Right atrium auricular region (tissue), 2 donors: ENCODE measurements around the gene SMAD2. TPM values are rescaled to one million over a fixed set of nuclear protein-coding genes. Genes with fewer than 3 reads are reported as not detected.
A peak's percentile ranks its signal among the peaks of the same experiment; 100 is the strongest.

Experiments
- DNase-seq: peaks from one replicate; pipeline ENCODE4 v3.0.0-alpha.2; 2019; ENCODE audit warnings: low spot score
- H3K27ac ChIP-seq, 2 donors: fragments of 200-600 bp; sonication (generic); 1 replicate in 1 of 2; 2 replicates in 1 of 2; pipeline ENCODE4 v1.5.1; 2016 to 2019
- H3K27me3 ChIP-seq, 2 donors: fragments of 200-600 bp; sonication (generic); one replicate each; pipeline versions ENCODE4 v1.5.1 to v1.6.0; 2017 to 2019
- H3K36me3 ChIP-seq: fragments of 200-600 bp; sonication (generic); one replicate; pipeline ENCODE4 v1.5.1; 2016
- H3K4me1 ChIP-seq, 2 donors: fragments of 200-600 bp; sonication (generic); one replicate each; pipeline versions ENCODE4 v1.5.1 to v1.6.0; 2017 to 2019
- H3K4me3 ChIP-seq, 2 donors: fragments of 200-600 bp; sonication (generic); 1 replicate in 1 of 2; 2 replicates in 1 of 2; pipeline ENCODE4 v1.5.1; 2017 to 2019; ENCODE audit warnings: mild to moderate bottlenecking in 1 of 2, moderate library complexity in 1 of 2
- H3K9me3 ChIP-seq, 2 donors: fragments of 200-600 bp; sonication (generic); one replicate each; pipeline ENCODE4 v1.5.1; 2019
- CTCF ChIP-seq, 2 donors: fragments of 200-600 bp; sonication (generic); IDR thresholded peaks; one replicate each; pipeline ENCODE4 v1.5.1; 2019; ENCODE audit warnings: antibody characterized with exemption in 2 of 2
- total RNA-seq, 2 donors: library from RNA; depleted of rRNA; stranded (reverse); fragments of >200 nt; gene quantifications; one replicate each; pipeline ENCODE4 v1.1.0, GENCODE V29; 2016

Gene SMAD2
- total RNA-seq, 2 donors from 2014 or later, result 54.8 to 81.1 TPM

- peak overlapping the region; percentile 95 to 99 for H3K27ac ChIP-seq
- peak overlapping the region; percentile 82 to 92 for H3K4me3 ChIP-seq
- no peaks in the 10 kb centered on the region for H3K9me3 ChIP-seq
- no peaks in the 10 kb centered on the region for H3K36me3 ChIP-seq
- no peaks in the 10 kb centered on the region for H3K27me3 ChIP-seq
- TF ChIP-seq CTCF (IDR thresholded peaks at IDR 0.05), result no peak
- DNase-seq, result no peak
- H3K4me1 ChIP-seq, result peaks cover 0 to 31% of the 10 kb centered on the region in 2 donors
Observed at GRCh38 chr18:47931718-47932103, 1.3 kb upstream of the SMAD2 start.

GRCh38 chr18:47930931-47931717 is 665 bp upstream of the SMAD2 start:
- no peaks in the 10 kb centered on the region for H3K9me3 ChIP-seq
- H3K27me3 ChIP-seq, result no peaks in the 10 kb centered on the region
- peak overlapping the region; percentile 95 to 99 for H3K27ac ChIP-seq
- no peak for TF ChIP-seq CTCF (IDR thresholded peaks at IDR 0.05)
- DNase-seq, result peak; percentile 97
- peak overlapping the region; percentile 82 to 92 for H3K4me3 ChIP-seq
- no peaks in the 10 kb centered on the region for H3K36me3 ChIP-seq
- peaks cover 0 to 37% of the 10 kb centered on the region in 2 donors for H3K4me1 ChIP-seq

DNA sequence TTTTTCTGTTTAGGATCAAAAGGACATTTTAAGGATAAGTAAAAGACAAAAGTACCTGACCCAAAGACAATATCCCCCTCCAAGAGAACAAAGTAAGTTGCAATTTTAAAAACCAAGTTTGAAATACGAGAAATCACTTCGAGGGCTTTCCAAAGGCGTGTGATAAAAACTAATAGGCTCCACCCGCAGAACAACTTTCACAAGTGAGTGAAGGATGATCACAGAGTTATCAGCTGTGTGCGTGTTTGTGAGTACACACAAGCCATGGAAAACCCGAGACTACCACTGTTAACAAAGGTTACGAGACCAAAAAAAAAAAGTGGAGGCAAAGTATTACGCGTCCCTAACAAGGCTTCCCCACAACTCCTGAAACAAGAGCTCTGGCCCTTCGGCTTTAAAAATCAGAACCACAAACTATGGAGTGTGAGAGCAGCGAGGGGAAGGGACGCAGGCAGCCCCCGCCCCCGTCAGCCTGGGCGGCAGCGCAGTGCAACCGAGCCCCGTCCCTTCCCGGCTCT is 719 bp downstream of the SMAD2 start:
- TF ChIP-seq CTCF (IDR thresholded peaks at IDR 0.05), result no peak
- DNase-seq, result no peak

DNA sequence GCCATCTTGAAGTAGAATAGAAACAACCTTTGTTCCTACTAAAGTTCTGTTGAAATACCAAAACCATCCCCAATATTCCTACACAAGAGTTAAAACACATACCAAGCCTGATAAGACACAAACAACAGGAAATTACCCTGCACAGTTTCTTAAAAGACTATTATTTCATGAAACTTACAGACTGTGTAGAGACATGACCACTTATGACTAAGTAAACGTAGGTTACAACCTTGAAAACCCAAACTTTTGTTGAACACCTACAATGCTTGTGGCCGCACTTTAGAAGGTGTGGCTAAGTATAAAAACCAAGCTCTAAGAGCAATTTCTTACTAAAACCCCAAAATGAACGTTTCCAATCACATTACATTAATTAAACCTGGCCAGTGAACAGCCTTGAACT is 2.0 kb downstream of the SMAD2 start:
- Histone ChIP-seq H3K36me3 (no peaks in the 10 kb centered on the region), H3K4me3 (peak overlapping the region in 1 of 2 donors; percentile 82), H3K9me3 (no peaks in the 10 kb centered on the region), H3K4me1 (peaks cover 0 to 53% of the 10 kb centered on the region in 2 donors), H3K27me3 (no peaks in the 10 kb centered on the region), H3K27ac (peak overlapping the region; percentile 25 to 99)
- TF ChIP-seq CTCF (IDR thresholded peaks at IDR 0.05), result no peak
- no peak for DNase-seq

More for the DNA sequence above, 719 bp downstream of the SMAD2 start:
- H3K9me3 ChIP-seq, result no peaks in the 10 kb centered on the region
- H3K36me3 ChIP-seq, result no peaks in the 10 kb centered on the region
- H3K4me3 ChIP-seq, result peak overlapping the region; percentile 82 to 92
- peaks cover 0 to 48% of the 10 kb centered on the region in 2 donors for H3K4me1 ChIP-seq
- H3K27me3 ChIP-seq, result no peaks in the 10 kb centered on the region
- H3K27ac ChIP-seq, result peak overlapping the region; percentile 95 to 99

DNA sequence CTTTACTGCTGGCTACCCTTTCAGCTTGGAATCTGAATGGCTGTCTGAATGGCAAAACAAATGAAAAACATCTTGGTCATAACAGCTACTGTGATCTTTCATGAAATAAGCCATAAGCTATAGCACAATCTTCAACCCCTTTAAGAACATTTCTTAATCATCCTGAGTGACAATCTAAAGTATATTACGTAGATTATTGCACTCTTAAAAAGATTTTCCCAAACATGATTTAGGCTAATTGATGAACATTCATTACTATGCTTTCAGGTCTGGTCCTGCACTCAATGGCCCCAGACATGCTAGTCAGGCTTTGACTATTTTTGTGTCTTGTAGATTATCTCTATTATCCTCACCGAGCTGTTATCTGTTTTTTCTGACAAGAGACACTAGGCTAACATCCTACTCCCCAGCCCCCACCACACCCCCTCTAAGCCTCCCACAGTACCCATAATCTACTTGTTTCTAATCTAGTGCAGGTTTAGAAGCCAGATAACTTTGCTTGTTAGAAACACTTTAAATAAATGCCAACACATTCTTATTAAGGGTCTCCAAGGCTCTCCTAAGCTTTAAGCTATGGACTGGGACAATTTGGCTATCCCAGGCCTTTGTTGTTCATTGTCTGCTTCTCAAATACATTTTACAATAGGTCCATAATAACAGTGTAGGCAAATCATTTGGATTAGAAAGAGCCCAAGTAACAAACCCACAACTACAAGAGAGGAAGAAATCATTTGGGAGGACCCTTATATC is 4.2 kb downstream of the SMAD2 start:
- Histone ChIP-seq H3K27ac (peak overlapping the region; percentile 3 to 20), H3K27me3 (no peaks in the 10 kb centered on the region), H3K4me1 (peaks cover 0 to 55% of the 10 kb centered on the region in 2 donors), H3K36me3 (no peaks in the 10 kb centered on the region), H3K4me3 (no peak overlapping the region), H3K9me3 (no peaks in the 10 kb centered on the region)
- DNase-seq, result no peak
- no peak for TF ChIP-seq CTCF (IDR thresholded peaks at IDR 0.05)
